ENCODE results near the gene PAX5. TPM values are rescaled to one million over a fixed set of nuclear protein-coding genes. Genes with fewer than 3 reads are reported as not detected.

Gene PAX5
- total and polyA plus RNA-seq, 2 donors (not counting 1 experiment from before 2014, with no cell fraction given), result 196 to 275 TPM

GRCh38 chr9:36892279-36892678, 141.8 kb downstream of the PAX5 start:
- WGBS (ENCODE audit: insufficient coverage), result 100% methylated on average over 2 of the region's 4 CpGs
- Histone ChIP-seq H3K27me3 (replicated peaks in 1 of 4; ENCODE audit: control extremely low read depth in 1 of 4, control insufficient read depth in 3 of 4, insufficient read depth in 4 of 4, low read length in 3 of 4) (no peaks in the 10 kb centered on the region), H3K36me3 (replicated peaks in 1 of 2; ENCODE audit: control extremely low read depth in 1 of 2, control insufficient read depth in 1 of 2, extremely low read depth in 1 of 2, insufficient read depth in 2 of 2, low read length in 1 of 2) (peaks cover 0 to 88% of the 10 kb centered on the region in 2 experiments), H4K20me1 (ENCODE audit: control insufficient read depth, insufficient read depth, low read length, poor library complexity, severe bottlenecking) (peaks cover 95% of the 10 kb centered on the region), H3K4me1 (ENCODE audit: control insufficient read depth in 2 of 2, insufficient read depth in 2 of 2, low read length in 2 of 2) (peaks cover 0 to 13% of the 10 kb centered on the region in 2 donors), H3K27ac (ENCODE audit: low read length in 2 of 2) (peak overlapping the region in 1 of 2 donors; percentile 4), H2AFZ (ENCODE audit: insufficient read depth, low read depth, low read length, poor library complexity, severe bottlenecking) (no peak overlapping the region), H3K4me3 (ENCODE audit: control extremely low read depth in 1 of 5, extremely low read depth in 1 of 5, insufficient read depth in 1 of 5, low read depth in 2 of 5, low read length in 4 of 5) (no peak overlapping the region), H3K9ac (ENCODE audit: low read length) (no peak overlapping the region), H3K9me3 (ENCODE audit: control extremely low read depth in 1 of 3, control insufficient read depth in 2 of 3, insufficient read depth in 1 of 3, low read length in 2 of 3) (no peaks in the 10 kb centered on the region), H3K4me2 (replicated peaks; ENCODE audit: low read depth, low read length, poor library complexity, severe bottlenecking) (no peak overlapping the region), H3K79me2 (ENCODE audit: control insufficient read depth, insufficient read depth, low read length) (peaks cover 100% of the 10 kb centered on the region)
- ChIA-PET CTCF (interaction anchor here (0.8 kb wide), 1 partner anchor 437 kb away, joined by 3 read pairs; no protein-coding TSS in a partner anchor), POLR2A (no interaction called here)
- Mint-ChIP-seq H3K9me3 (ENCODE audit: insufficient read depth) (no peaks in the 10 kb centered on the region), H3K4me3 (no peak overlapping the region), H3K27ac (peak overlapping the region; percentile 59), H3K27me3 (no peaks in the 10 kb centered on the region), H3K4me1 (peaks cover 35% of the 10 kb centered on the region)
- DNase-seq, result no peak
- TF ChIP-seq CTCF (IDR thresholded peaks at IDR 0.05), result no peak
- intact Hi-C loops (cut with micrococcal nuclease), result no loop called here
- no peak for ATAC-seq (ENCODE audit: low read depth)

- no peak for DNase-seq
- intact Hi-C loops (cut with micrococcal nuclease), result no loop called here
Observed at GRCh38 chr9:36891341-36891811, 142.7 kb downstream of the PAX5 start.

More at GRCh38 chr9:36891341-36891811, 142.7 kb downstream of the PAX5 start:
- WGBS (ENCODE audit: insufficient coverage), result 89% methylated on average over 12 of the region's 13 CpGs
- peaks cover 0 to 13% of the 10 kb centered on the region in 2 donors for H3K4me1 ChIP-seq (ENCODE audit: control insufficient read depth in 2 of 2, insufficient read depth in 2 of 2, low read length in 2 of 2)
- no peak overlapping the region for H3K9ac ChIP-seq (ENCODE audit: low read length)
- H3K4me2 ChIP-seq (replicated peaks; ENCODE audit: low read depth, low read length, poor library complexity, severe bottlenecking), result no peak overlapping the region
- TF ChIP-seq EZH2 (IDR thresholded peaks at IDR 0.05; ENCODE audit: borderline replicate concordance, insufficient read depth, low read depth, low read length, poor library complexity, severe bottlenecking), result no peak
- TF ChIP-seq CTCF (IDR thresholded peaks at IDR 0.05), result no peak
- peaks cover 100% of the 10 kb centered on the region for H3K79me2 ChIP-seq (ENCODE audit: control insufficient read depth, insufficient read depth, low read length)
- H3K27ac ChIP-seq (ENCODE audit: low read length in 2 of 2), result no peak overlapping the region
- no peak for ATAC-seq (ENCODE audit: low read depth)
- Mint-ChIP-seq H3K27ac (peak overlapping the region; percentile 62), H3K27me3 (no peaks in the 10 kb centered on the region), H3K4me1 (peaks cover 39% of the 10 kb centered on the region), H3K9me3 (ENCODE audit: insufficient read depth) (no peaks in the 10 kb centered on the region), H3K4me3 (no peak overlapping the region)
- ChIA-PET POLR2A (no interaction called here), CTCF (interaction anchor here (0.8 to 0.9 kb wide), 2 partner anchors 83 to 438 kb away, joined by 3 read pairs; no protein-coding TSS in a partner anchor)
- no peak overlapping the region for H2AFZ ChIP-seq (ENCODE audit: insufficient read depth, low read depth, low read length, poor library complexity, severe bottlenecking)
- H3K9me3 ChIP-seq (ENCODE audit: control extremely low read depth in 1 of 3, control insufficient read depth in 2 of 3, insufficient read depth in 1 of 3, low read length in 2 of 3), result no peaks in the 10 kb centered on the region
- peaks cover 96% of the 10 kb centered on the region for H4K20me1 ChIP-seq (ENCODE audit: control insufficient read depth, insufficient read depth, low read length, poor library complexity, severe bottlenecking)
- H3K4me3 ChIP-seq (ENCODE audit: control extremely low read depth in 1 of 5, extremely low read depth in 1 of 5, insufficient read depth in 1 of 5, low read depth in 2 of 5, low read length in 4 of 5), result no peak overlapping the region
- H3K36me3 ChIP-seq (replicated peaks in 1 of 2; ENCODE audit: control extremely low read depth in 1 of 2, control insufficient read depth in 1 of 2, extremely low read depth in 1 of 2, insufficient read depth in 2 of 2, low read length in 1 of 2), result peaks cover 0 to 81% of the 10 kb centered on the region in 2 experiments
- no peaks in the 10 kb centered on the region for H3K27me3 ChIP-seq (replicated peaks in 1 of 4; ENCODE audit: control extremely low read depth in 1 of 4, control insufficient read depth in 3 of 4, insufficient read depth in 4 of 4, low read length in 3 of 4)

Data from B cell (primary cell).